Trophoblast cell (in vitro differentiated cells and primary cell): ENCODE results near the gene COX6B2.
A peak's percentile ranks its signal among the peaks of the same experiment; 100 is the strongest.
"Not testable (repeated sequence)": the region's sequence is repeated elsewhere in the genome, so short reads cannot be mapped to it uniquely, and the experiment has no call there.

ENCODE experiments used
- DNase-seq, 2 donors: peaks; one replicate each; pipeline ENCODE4 v3.0.0-alpha.2; 2016
- H2AFZ ChIP-seq: 2 replicates; pipeline ENCODE4 v1.6.1; 2013; ENCODE audit warnings: low read length, moderate library complexity, mild to moderate bottlenecking; ENCODE audit not compliant: insufficient read depth, poor library complexity
- H2AK5ac ChIP-seq: 2 replicates; pipeline ENCODE4 v1.6.1; 2013; ENCODE audit warnings: mild to moderate bottlenecking, low read length
- H2BK120ac ChIP-seq: 2 replicates; pipeline ENCODE4 v1.6.1; 2013; ENCODE audit warnings: low read length, mild to moderate bottlenecking, moderate library complexity; ENCODE audit not compliant: insufficient read depth, poor library complexity
- H2BK12ac ChIP-seq: 2 replicates; pipeline ENCODE4 v1.6.1; 2013; ENCODE audit warnings: mild to moderate bottlenecking, low read length, moderate library complexity
- H2BK5ac ChIP-seq: 2 replicates; pipeline ENCODE4 v1.6.1; 2013; ENCODE audit warnings: low read length, low read depth, moderate library complexity, mild to moderate bottlenecking; ENCODE audit not compliant: poor library complexity
- H3K14ac ChIP-seq: 2 replicates; pipeline ENCODE4 v1.6.1; 2013; ENCODE audit warnings: mild to moderate bottlenecking, low read length
- H3K18ac ChIP-seq: 2 replicates; pipeline ENCODE4 v1.6.1; 2013; ENCODE audit warnings: mild to moderate bottlenecking, low read length
- H3K23ac ChIP-seq: 2 replicates; pipeline ENCODE4 v1.6.1; 2013; ENCODE audit warnings: low read length
- H3K27ac ChIP-seq: 2 replicates; pipeline ENCODE4 v1.5.1; 2013; ENCODE audit warnings: low read depth, mild to moderate bottlenecking, inconsistent platforms, low read length, moderate library complexity
- H3K27me3 ChIP-seq: 2 replicates; pipeline ENCODE4 v1.6.1; 2013; ENCODE audit warnings: inconsistent platforms, mild to moderate bottlenecking, low read length, moderate library complexity; ENCODE audit not compliant: insufficient read depth
- H3K36me3 ChIP-seq, 2 experiments: 1 replicate in 1 of 2; 2 replicates in 1 of 2; pipeline ENCODE4 v1.6.1; 2013; ENCODE audit warnings: low read length in 2 of 2, mild to moderate bottlenecking in 2 of 2, moderate library complexity in 1 of 2; ENCODE audit not compliant: insufficient read depth in 2 of 2, control insufficient read depth in 1 of 2
- H3K4ac ChIP-seq: 2 replicates; pipeline ENCODE4 v1.6.1; 2013; ENCODE audit warnings: low read depth, mild to moderate bottlenecking, low read length, moderate library complexity
- H3K4me1 ChIP-seq, 2 experiments: 1 replicate in 1 of 2; 2 replicates in 1 of 2; pipeline ENCODE4 v1.6.1; 2013; ENCODE audit warnings: low read length in 2 of 2, mild to moderate bottlenecking in 2 of 2, moderate library complexity in 1 of 2; ENCODE audit not compliant: insufficient read depth in 2 of 2, control insufficient read depth in 1 of 2
- H3K4me2 ChIP-seq: 2 replicates; pipeline ENCODE4 v1.6.1; 2013; ENCODE audit warnings: inconsistent platforms, mild to moderate bottlenecking, low read length, moderate library complexity
- H3K4me3 ChIP-seq: 2 replicates; pipeline ENCODE4 v1.5.1; 2013; ENCODE audit warnings: mild to moderate bottlenecking, low read depth, low read length, inconsistent platforms
- H3K79me1 ChIP-seq: one replicate; pipeline ENCODE4 v1.6.1; 2013; ENCODE audit warnings: low read length
- H3K79me2 ChIP-seq: 2 replicates; pipeline ENCODE4 v1.6.1; 2013; ENCODE audit warnings: low read length, mild to moderate bottlenecking; ENCODE audit not compliant: control insufficient read depth, insufficient read depth, poor library complexity
- H3K9ac ChIP-seq: 2 replicates; pipeline ENCODE4 v1.6.1; 2013; ENCODE audit warnings: mild to moderate bottlenecking, low read length
- H3K9me3 ChIP-seq: 2 replicates; pipeline ENCODE4 v1.6.1; 2013; ENCODE audit warnings: low read depth, mild to moderate bottlenecking, control low read depth, inconsistent platforms, low read length; ENCODE audit not compliant: insufficient read depth
- H4K12ac ChIP-seq: 2 replicates; pipeline ENCODE4 v1.6.1; 2013; ENCODE audit warnings: low read depth, mild to moderate bottlenecking, low read length, moderate library complexity
- H4K8ac ChIP-seq: 2 replicates; pipeline ENCODE4 v1.6.1; 2013; ENCODE audit warnings: low read depth, mild to moderate bottlenecking, low read length, moderate library complexity
- H4K91ac ChIP-seq: one replicate; pipeline ENCODE4 v1.6.1; 2013; ENCODE audit warnings: low read depth, mild to moderate bottlenecking, low read length, moderate library complexity
- WGBS: extraction: QIAGEN DNeasy Blood & Tissue Kit; methylation state at CpG from one replicate; pipeline ENCODE4 v1.1.7; 2013; ENCODE audit warnings: missing lambda C conversion rate; ENCODE audit not compliant: insufficient read length, insufficient coverage; ENCODE audit errors: extremely low coverage; 5-methylcytosine and 5-hydroxymethylcytosine counted together

Gene COX6B2

GRCh38 chr19:55333870-55334269, 20.6 kb downstream of the COX6B2 start:
- no peak overlapping the region for H3K9ac ChIP-seq
- no CpG with 5 or more reads among the region's 11 CpGs for WGBS
- H3K23ac ChIP-seq, result no peak overlapping the region
- H3K4me3 ChIP-seq, result no peak overlapping the region
- no peak overlapping the region for H3K18ac ChIP-seq
- H3K27ac ChIP-seq, result no peak overlapping the region
- H4K12ac ChIP-seq, result no peak overlapping the region
- no peak overlapping the region for H2BK12ac ChIP-seq
- DNase-seq, result no peak
- no peaks in the 10 kb centered on the region for H3K9me3 ChIP-seq
- no peak overlapping the region for H2BK5ac ChIP-seq
- no peak overlapping the region for H2BK120ac ChIP-seq
- no peak overlapping the region for H3K14ac ChIP-seq
- H3K4me2 ChIP-seq, result no peak overlapping the region
- H3K79me2 ChIP-seq, result peaks cover under 1% of the 10 kb centered on the region
- H3K4me1 ChIP-seq, result peaks cover 0 to 6% of the 10 kb centered on the region in 2 experiments
- no peak overlapping the region for H4K8ac ChIP-seq
- no peak overlapping the region for H4K91ac ChIP-seq
- H3K27me3 ChIP-seq, result no peaks in the 10 kb centered on the region
- no peak overlapping the region for H3K4ac ChIP-seq
- H3K36me3 ChIP-seq, result no peaks in the 10 kb centered on the region
- no peak overlapping the region for H2AFZ ChIP-seq
- peaks cover 4% of the 10 kb centered on the region for H3K79me1 ChIP-seq
- no peak overlapping the region for H2AK5ac ChIP-seq

GRCh38 chr19:55329791-55330190, 24.7 kb downstream of the COX6B2 start:
- H3K23ac ChIP-seq, H2AK5ac ChIP-seq, H4K91ac ChIP-seq, H2BK120ac ChIP-seq, H3K4me2 ChIP-seq, H3K27ac ChIP-seq, H3K79me1 ChIP-seq, H2AFZ ChIP-seq, H3K79me2 ChIP-seq, H3K14ac ChIP-seq, H3K4me3 ChIP-seq, H3K18ac ChIP-seq, H3K27me3 ChIP-seq, H2BK12ac ChIP-seq, H3K4me1 ChIP-seq, H4K12ac ChIP-seq, H3K4ac ChIP-seq, H4K8ac ChIP-seq, H3K9me3 ChIP-seq, H3K9ac ChIP-seq, H2BK5ac ChIP-seq, H3K36me3 ChIP-seq: not testable (repeated sequence)
- DNase-seq, result peak in 1 of 2 donors; percentile 74
- no CpG with 5 or more reads among the region's 6 CpGs for whole genome bisulfite sequencing

GRCh38 chr19:55328774-55329318, 25.7 kb downstream of the COX6B2 start:
- H4K8ac ChIP-seq, H3K79me2 ChIP-seq, H3K9ac ChIP-seq, H4K91ac ChIP-seq, H3K27me3 ChIP-seq, H2BK5ac ChIP-seq, H3K9me3 ChIP-seq, H3K4ac ChIP-seq, H3K27ac ChIP-seq, H2BK120ac ChIP-seq, H3K14ac ChIP-seq, H2AK5ac ChIP-seq, H3K23ac ChIP-seq, H3K79me1 ChIP-seq, H3K4me1 ChIP-seq, H2BK12ac ChIP-seq, H2AFZ ChIP-seq, H3K4me3 ChIP-seq, H4K12ac ChIP-seq, H3K36me3 ChIP-seq, H3K4me2 ChIP-seq, H3K18ac ChIP-seq: not testable (repeated sequence)
- peak; percentile 28 to 87 for DNase-seq
- no CpG with 5 or more reads among the region's 4 CpGs for WGBS

GRCh38 chr19:55325172-55325571, 29.3 kb downstream of the COX6B2 start, which contains the start of gene TMEM150B:
TSS of gene TMEM150B (minus strand) at chr19:55325341. CDS start at chr19:55321036, 4,305 bp downstream.
- Histone ChIP-seq H4K91ac (no peak within 1 kb of the TSS), H3K27me3 (no peaks in the 10 kb centered on the region), H2BK120ac (no peak within 1 kb of the TSS), H3K18ac (no peak within 1 kb of the TSS), H2BK5ac (no peak within 1 kb of the TSS), H2BK12ac (no peak within 1 kb of the TSS), H3K36me3 (peaks cover 0 to 2% of the 10 kb centered on the region in 2 experiments), H3K27ac (no peak within 1 kb of the TSS), H3K23ac (no peak within 1 kb of the TSS), H3K4me1 (peaks cover 0 to 5% of the 10 kb centered on the region in 2 experiments), H3K9ac (no peak within 1 kb of the TSS), H3K4me2 (no peak within 1 kb of the TSS), H3K14ac (no peak within 1 kb of the TSS), H3K79me2 (no peaks in the 10 kb centered on the region), H2AFZ (no peak within 1 kb of the TSS), H3K79me1 (no peaks in the 10 kb centered on the region), H4K8ac (no peak within 1 kb of the TSS), H4K12ac (no peak within 1 kb of the TSS), H2AK5ac (no peak within 1 kb of the TSS), H3K4me3 (no peak within 1 kb of the TSS), H3K4ac (no peak within 1 kb of the TSS), H3K9me3 (peaks cover 1% of the 10 kb centered on the region)
- DNase-seq, result no peak
- no CpG with 5 or more reads among the region's 14 CpGs for WGBS
